HepG2 (cell line): Measurements from ENCODE around the gene PPP6R2. TPM values are rescaled to one million over a fixed set of nuclear protein-coding genes. Genes with fewer than 3 reads are reported as not detected.

Experiments used
- ATAC-seq: fragments of 200-7000 bp; cut with Tn5 transposase; 3 replicates; pipeline ENCODE4 v1.9.1; 2020; ENCODE audit warnings: mild to moderate bottlenecking, moderate library complexity
- BruUV-seq: library from RNA; stranded (reverse); fragments of 400-500 nt; replicated peaks from 2 replicates; lab custom pipeline; 2021; lab: Mats Ljungman, UMichigan
- CTCF ChIA-PET: fragments of 300-600 bp; formaldehyde crosslinking; extraction: SDS; loops from one replicate; lab custom pipeline; 2021; ENCODE audit warnings: low total read pairs, inconsistent platforms, low intra/inter-chr PET ratio; lab: Yijun Ruan, JAX
- POLR2A ChIA-PET: fragments of 350-600 bp; sonication (Branson Sonifier 250); formaldehyde crosslinking; loops from one replicate; lab custom pipeline; 2020; ENCODE audit warnings: antibody characterized with exemption, inconsistent platforms; lab: Yijun Ruan, JAX
- DNase-seq: peaks from one replicate; pipeline ENCODE4 v3.0.0-alpha.2; 2015; ENCODE audit warnings: low spot score
- FAIRE-seq: peaks from 3 replicates; lab custom pipeline; 2011; peaks lifted over from hg19 to GRCh38; lab: Jason Lieb, UNC
- H2AFZ ChIP-seq: one replicate; pipeline ENCODE4 v1.6.1; 2011; ENCODE audit warnings: low read length, inconsistent platforms
- H3K27ac ChIP-seq: fragments of 300-600 bp; 3 replicates; pipeline ENCODE4 v1.8.0; 2011; ENCODE audit warnings: mixed run types, mild to moderate bottlenecking, mixed read lengths, low read length, inconsistent platforms; ENCODE audit not compliant: insufficient read depth; ENCODE audit errors: extremely low read length
- H3K27me3 ChIP-seq, 2 experiments: fragments of 200-600 bp in 1 of 2; 2 replicates in 1 of 2; 3 replicates in 1 of 2; pipeline versions ENCODE4 v1.6.0 to v1.8.0; 2011; ENCODE audit warnings: low read length in 2 of 2, mild to moderate bottlenecking in 2 of 2, moderate library complexity in 2 of 2, inconsistent platforms in 1 of 2; ENCODE audit not compliant: insufficient read depth in 2 of 2, control insufficient read depth in 1 of 2
- H3K36me3 ChIP-seq, 2 experiments: fragments of 200-600 bp in 1 of 2; replicated peaks in 1 of 2; 2 replicates in 1 of 2; 3 replicates in 1 of 2; pipeline versions ENCODE4 v1.5.1 to v1.8.0; 2011; ENCODE audit warnings: low read length in 2 of 2, inconsistent platforms in 1 of 2; ENCODE audit not compliant: insufficient read depth in 2 of 2, control insufficient read depth in 1 of 2
- H3K4me1 ChIP-seq: 2 replicates; pipeline ENCODE4 v1.5.1; 2012; ENCODE audit warnings: low read length, inconsistent platforms; ENCODE audit not compliant: insufficient read depth
- H3K4me2 ChIP-seq: 2 replicates; pipeline ENCODE4 v1.6.0; 2011; ENCODE audit warnings: low read depth, low read length, inconsistent platforms
- H3K4me3 ChIP-seq, 3 experiments: fragments of 200-600 bp in 1 of 3; sonication (generic), shearing (Covaris generic) in 1 of 3; replicated peaks in 1 of 3; 2 replicates each; pipeline ENCODE4 v1.5.1; 2011 to 2016; ENCODE audit warnings: low read length in 3 of 3, inconsistent platforms in 2 of 3, low read depth in 2 of 3, mild to moderate bottlenecking in 2 of 3, control low read depth in 1 of 3, mixed read lengths in 1 of 3; ENCODE audit not compliant: insufficient read depth in 1 of 3
- H3K79me2 ChIP-seq: one replicate; pipeline ENCODE4 v1.6.1; 2011; ENCODE audit warnings: low read length, inconsistent platforms; ENCODE audit not compliant: insufficient read depth
- H3K9ac ChIP-seq: 2 replicates; pipeline ENCODE4 v1.6.0; 2011; ENCODE audit warnings: mild to moderate bottlenecking, low read depth, low read length, inconsistent platforms; ENCODE audit not compliant: insufficient read depth
- H3K9me3 ChIP-seq: 2 replicates; pipeline ENCODE4 v1.5.1; 2012; ENCODE audit warnings: mild to moderate bottlenecking, low read length
- H4K20me1 ChIP-seq: 2 replicates; pipeline ENCODE4 v1.6.0; 2011; ENCODE audit warnings: inconsistent platforms, mild to moderate bottlenecking, low read length, moderate library complexity; ENCODE audit not compliant: insufficient read depth
- AGO2 ChIP-seq: fragments of 200-400 bp; formaldehyde crosslinking; optimal IDR thresholded peaks from 2 replicates; pipeline ENCODE3; 2017; ENCODE audit warnings: mild to moderate bottlenecking, low read depth, low read length, moderate library complexity
- FOXC1 ChIP-seq: sonication (generic); formaldehyde crosslinking; IDR thresholded peaks from 2 replicates; pipeline ENCODE4 v1.8.0; 2022; ENCODE audit warnings: mild to moderate bottlenecking, missing genetic modification reagents, borderline replicate concordance
- GATAD2A ChIP-seq: IDR thresholded peaks from 2 replicates; pipeline ENCODE4 v1.6.1; 2016
- PHF8 ChIP-seq: sonication (generic); formaldehyde crosslinking; IDR thresholded peaks from 2 replicates; pipeline ENCODE4 v1.5.0; 2020; ENCODE audit warnings: missing genetic modification reagents
- POGZ ChIP-seq: sonication (generic); formaldehyde crosslinking; IDR thresholded peaks from 2 replicates; pipeline ENCODE4 v1.4.0; 2020; ENCODE audit warnings: mild to moderate bottlenecking, missing genetic modification reagents
- POLR2A ChIP-seq, 2 experiments: IDR thresholded peaks; 2 replicates each; pipeline ENCODE4 v1.6.1; 2011; ENCODE audit warnings: low read depth in 2 of 2, low read length in 2 of 2, mild to moderate bottlenecking in 1 of 2, moderate library complexity in 1 of 2; ENCODE audit not compliant: insufficient read depth in 1 of 2
- POLR2AphosphoS5 ChIP-seq: IDR thresholded peaks from 2 replicates; pipeline ENCODE4 v1.6.1; 2012; ENCODE audit warnings: low read depth, low read length
- POLR2G ChIP-seq: fragments of 200-400 bp; formaldehyde crosslinking; IDR thresholded peaks from 2 replicates; pipeline ENCODE4 v1.6.1; 2018; ENCODE audit warnings: mild to moderate bottlenecking, low read depth, low read length, moderate library complexity
- RBM22 ChIP-seq: fragments of 200-400 bp; formaldehyde crosslinking; optimal IDR thresholded peaks from 2 replicates; pipeline ENCODE3; 2017; ENCODE audit warnings: mild to moderate bottlenecking, low read length, moderate library complexity
- ZBTB38 ChIP-seq: sonication (generic); formaldehyde crosslinking; IDR thresholded peaks from 2 replicates; pipeline ENCODE4 v1.5.1; 2020; ENCODE audit warnings: mild to moderate bottlenecking, missing genetic modification reagents
- ZNF160 ChIP-seq: sonication (generic); formaldehyde crosslinking; IDR thresholded peaks from 2 replicates; pipeline ENCODE4 v1.8.0; 2022; ENCODE audit warnings: mild to moderate bottlenecking, inconsistent platforms, missing genetic modification reagents
- ZNF550 ChIP-seq: sonication (generic); formaldehyde crosslinking; IDR thresholded peaks from 2 replicates; pipeline ENCODE4 v1.4.0; 2020; ENCODE audit warnings: mild to moderate bottlenecking, missing genetic modification reagents, borderline replicate concordance
- ZNF619 ChIP-seq: sonication (generic); formaldehyde crosslinking; IDR thresholded peaks from 2 replicates; pipeline ENCODE4 v1.4.0; 2020; ENCODE audit warnings: mild to moderate bottlenecking, missing genetic modification reagents
- WGBS: methylation state at CpG from one replicate; pipeline ENCODE4 v1.1.6; 2017; ENCODE audit warnings: low lambda C conversion rate; 5-methylcytosine and 5-hydroxymethylcytosine counted together
- in situ Hi-C: cut with HindIII; loops from 2 replicates; pipeline ENCODE4 v1.10.0; 2017; ENCODE audit warnings: low pct_unique_long_range_greater_than_20kb; ENCODE audit not compliant: extremely low pct_ligation_motif_present
- intact Hi-C: fragments of 100-400 bp; cut with micrococcal nuclease; formaldehyde crosslinking; loops from one replicate; pipeline ENCODE4 v1.10.0; 2022; ENCODE audit not compliant: unreplicated experiment
- polyA plus RNA-seq, 8 experiments: library from polyadenylated mRNA; depleted of rRNA in 3 of 8; stranded (reverse) in 7 of 8; unstranded in 1 of 8; fragments of >200 nt; fragmentation: Illumina TruSeq in 4 of 8; extraction: Trizol in 4 of 8; gene quantifications; 2 replicates each; pipeline versions ENCODE4 v1.2.1 to v1.2.3, GENCODE V29; 2011 to 2016; ENCODE audit warnings: low read depth in 4 of 8, missing spikeins in 1 of 8, mixed read lengths in 1 of 8; ENCODE audit not compliant: insufficient read depth in 1 of 8
- total RNA-seq, 5 experiments: library from RNA; depleted of rRNA; stranded (reverse); fragments of >200 nt; fragmentation: Illumina TruSeq; extraction: Trizol; gene quantifications; 2 replicates each; pipeline ENCODE4 v1.2.3, GENCODE V29; 2016; ENCODE audit warnings: low read depth in 1 of 5
- TF ChIP-seq, protein P1 (sequence below): sonication (generic); formaldehyde crosslinking; IDR thresholded peaks from 2 replicates; pipeline ENCODE4 v1.4.0; 2020; ENCODE audit warnings: mild to moderate bottlenecking, missing genetic modification reagents
- TF ChIP-seq, protein P2 (sequence below): sonication (generic); formaldehyde crosslinking; IDR thresholded peaks from 2 replicates; pipeline ENCODE4 v1.4.0; 2020; ENCODE audit warnings: low read depth, mild to moderate bottlenecking, missing genetic modification reagents

Gene PPP6R2
- total and polyA plus RNA-seq, 2 of the 13 experiments (the other 11 are each of a cell fraction or from before 2014, with no cell fraction given) = 55.0 to 102 TPM

DNA sequence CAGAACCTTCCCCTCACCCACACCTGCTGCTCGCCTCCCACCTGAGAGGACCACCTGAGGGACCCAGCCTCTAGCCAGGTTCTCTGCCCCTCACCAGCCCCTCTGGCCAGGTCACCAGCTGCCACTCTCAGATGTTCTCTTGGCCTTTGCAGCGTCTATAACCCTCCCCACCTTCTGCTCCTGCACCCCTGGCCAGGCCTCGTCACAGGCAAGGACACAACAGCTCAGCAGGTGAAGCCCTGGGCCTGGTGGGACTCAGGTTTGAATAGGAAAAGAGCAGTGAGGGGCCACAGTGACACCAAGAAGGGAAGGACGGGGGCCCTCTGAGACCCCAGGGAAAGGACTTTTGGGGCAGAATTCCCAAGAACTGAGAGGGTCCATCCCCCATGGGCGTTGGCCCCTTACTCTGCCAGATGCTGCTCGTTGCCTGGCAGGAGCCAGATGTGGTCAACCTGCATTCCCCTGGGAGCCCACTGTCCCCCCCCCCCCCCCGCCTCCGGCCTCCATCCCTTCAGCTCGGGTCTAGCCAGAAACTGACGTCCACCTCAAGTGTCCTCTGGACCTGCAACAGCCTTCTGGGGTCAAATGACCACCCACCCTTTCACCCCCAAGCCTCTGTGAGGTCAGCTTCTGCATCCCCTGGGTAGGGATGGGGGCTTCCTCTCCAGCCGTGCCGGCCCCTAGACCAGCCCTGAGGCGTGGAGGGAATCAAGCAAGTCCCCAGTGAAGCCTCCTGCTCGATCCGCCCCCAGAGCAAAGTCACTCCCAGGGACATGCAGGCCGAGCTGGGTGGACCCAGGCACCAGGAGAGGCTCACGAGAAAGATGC is 103.0 kb downstream of the PPP6R2 start:
- Histone ChIP-seq H3K4me3 (no peak overlapping the region), H3K9ac (no peak overlapping the region), H3K4me2 (no peak overlapping the region), H3K9me3 (no peaks in the 10 kb centered on the region), H2AFZ (no peak overlapping the region), H3K27ac (no peak overlapping the region), H3K79me2 (no peaks in the 10 kb centered on the region), H3K36me3 (peaks cover 26 to 40% of the 10 kb centered on the region in 2 experiments; a peak in 4 of 5 replicates), H3K4me1 (no peaks in the 10 kb centered on the region; the same call in 1 of the 2 replicates), H4K20me1 (peaks cover 4% of the 10 kb centered on the region; the same call in 1 of the 2 replicates), H3K27me3 (no peaks in the 10 kb centered on the region)
- FAIRE-seq (no peak), DNase-seq (no peak), ATAC-seq (peak; percentile 3; the same call in 2 of the 3 replicates)
- ChIA-PET POLR2A (no interaction called here), CTCF (no interaction called here)
- BruUV-seq = no TSS peak
- intact Hi-C loops = no loop called here
- WGBS = 94% methylated on average over 16 of the region's 17 CpGs
- in situ Hi-C loops = no loop called here
- TF ChIP-seq POGZ (no peak), ZBTB38 (CRISPR knock-in tag) (no peak), POLR2AphosphoS5 (peak; percentile 51; the same call in 1 of the 2 replicates), AGO2 (peak; percentile 75), POLR2G (peak; percentile 67; the same call in 1 of the 2 replicates), FOXC1 (no peak), GATAD2A (no peak), ZNF550 (CRISPR knock-in tag) (no peak), POLR2A (IDR thresholded peaks at IDR 0.05; ENCODE audit: insufficient read depth in 1 of 2, low read depth in 2 of 2, low read length in 2 of 2) (peak in 1 of 2 experiments; percentile 38; a peak in 1 of 4 replicates), PHF8 (no peak), ZNF619 (CRISPR knock-in tag) (no peak), RBM22 (peak; percentile 91), ZNF160 (CRISPR knock-in tag) (0 out of 2 replicates have a peak, but pooled peaks have one; percentile 4)
- TF ChIP-seq, protein P1, sequence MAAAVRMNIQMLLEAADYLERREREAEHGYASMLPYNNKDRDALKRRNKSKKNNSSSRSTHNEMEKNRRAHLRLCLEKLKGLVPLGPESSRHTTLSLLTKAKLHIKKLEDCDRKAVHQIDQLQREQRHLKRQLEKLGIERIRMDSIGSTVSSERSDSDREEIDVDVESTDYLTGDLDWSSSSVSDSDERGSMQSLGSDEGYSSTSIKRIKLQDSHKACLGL = 0 out of 2 replicates have a peak, but pooled peaks have one; percentile 29
- TF ChIP-seq, protein P2, sequence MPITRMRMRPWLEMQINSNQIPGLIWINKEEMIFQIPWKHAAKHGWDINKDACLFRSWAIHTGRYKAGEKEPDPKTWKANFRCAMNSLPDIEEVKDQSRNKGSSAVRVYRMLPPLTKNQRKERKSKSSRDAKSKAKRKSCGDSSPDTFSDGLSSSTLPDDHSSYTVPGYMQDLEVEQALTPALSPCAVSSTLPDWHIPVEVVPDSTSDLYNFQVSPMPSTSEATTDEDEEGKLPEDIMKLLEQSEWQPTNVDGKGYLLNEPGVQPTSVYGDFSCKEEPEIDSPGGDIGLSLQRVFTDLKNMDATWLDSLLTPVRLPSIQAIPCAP = 0 out of 2 replicates have a peak, but pooled peaks have one; percentile 30
